NCI-H128 (cell line): ENCODE data around the gene COL10A1.

ENCODE experiments used
- DNase-seq: peaks from one replicate; lab custom pipeline; 2025; ENCODE audit not compliant: unreplicated experiment; lab: John Stamatoyannopoulos, UW

COL10A1 gene

DNA sequence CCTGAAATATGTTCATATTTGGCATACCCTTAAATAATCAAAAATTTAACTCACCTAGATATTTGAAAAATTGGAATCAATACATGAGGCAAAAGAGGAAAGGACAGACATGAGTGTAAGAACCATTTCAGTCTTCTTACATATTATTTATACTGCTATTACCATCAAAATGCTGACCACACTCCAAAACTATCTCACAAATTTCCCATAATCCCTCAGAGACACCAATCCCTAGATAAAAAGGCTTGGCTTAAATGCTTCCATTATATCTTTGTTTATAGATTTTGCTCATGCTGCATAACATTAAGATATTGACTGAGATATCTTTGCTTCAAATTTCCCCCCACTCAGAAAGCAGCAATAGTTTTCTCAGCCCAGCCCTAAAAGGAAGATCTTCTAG, 37.0 kb downstream of the COL10A1 start:
- DNase-seq: no peak

DNA sequence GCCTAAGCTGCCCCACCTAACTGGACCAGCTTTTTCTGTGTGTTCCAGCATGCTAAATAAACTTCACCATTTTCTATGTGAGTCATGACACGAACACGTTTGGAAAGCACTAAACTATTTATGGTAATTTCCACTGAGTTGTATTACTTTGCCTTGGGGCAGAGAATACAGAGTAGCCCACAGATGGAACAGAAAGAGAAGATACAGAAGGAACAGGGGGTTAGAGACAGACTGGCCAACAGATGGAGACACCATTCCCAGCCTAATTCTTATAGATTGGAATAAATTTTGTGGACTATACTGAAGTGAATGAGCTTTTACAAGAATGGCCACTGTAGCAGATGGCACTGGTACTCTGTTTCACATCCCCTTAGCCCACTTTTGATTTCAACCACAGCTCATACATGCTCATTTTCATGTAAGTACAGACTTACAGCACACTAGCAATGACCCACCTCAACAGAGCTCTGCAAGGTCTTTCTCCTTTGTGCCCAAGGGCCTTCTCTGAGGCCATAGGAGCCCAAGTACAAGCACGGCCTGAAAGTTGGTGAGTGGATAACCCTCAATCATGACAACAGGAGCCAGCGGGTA, 38.4 kb downstream of the COL10A1 start:
- no peak for DNase-seq

DNA sequence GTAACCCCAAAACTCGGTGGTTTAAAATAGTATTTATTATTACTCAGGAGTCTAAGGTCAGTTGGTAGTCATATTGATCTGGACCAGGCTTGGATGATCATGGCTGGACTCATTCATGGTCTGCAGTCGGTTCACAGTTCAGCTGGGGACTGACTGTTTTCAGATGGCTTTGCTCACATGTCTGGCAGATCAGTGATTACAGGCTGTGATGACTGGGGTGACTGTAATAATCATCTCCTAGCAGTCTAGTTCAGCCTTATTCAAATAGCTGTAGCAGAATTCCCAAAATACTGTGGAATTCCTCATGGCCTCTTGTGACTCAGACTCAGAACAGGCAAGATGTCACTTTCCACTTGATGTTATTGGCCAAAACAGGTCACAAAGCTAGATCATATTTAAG, 41.6 kb downstream of the COL10A1 start:
- DNase-seq: no peak

DNA sequence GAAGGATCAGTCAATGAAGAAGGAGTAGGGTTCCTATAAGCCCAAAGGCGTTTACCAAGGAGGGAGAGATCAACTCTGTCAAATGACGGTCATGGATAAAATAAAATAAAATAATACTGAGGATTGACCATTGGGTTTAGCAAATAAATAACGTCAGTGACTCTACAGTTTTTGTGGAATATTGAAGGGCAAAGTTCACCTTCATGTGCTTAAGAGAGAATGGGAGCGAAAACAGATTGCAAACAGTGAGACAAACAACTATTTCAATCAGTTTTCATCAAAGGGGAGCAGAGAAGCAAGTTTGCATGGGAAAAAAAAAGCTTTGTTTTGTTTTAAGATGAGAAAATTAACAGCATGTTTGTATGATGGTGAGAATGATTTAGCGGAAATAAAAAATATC, 42.9 kb downstream of the COL10A1 start:
- DNase-seq: no peak

DNA sequence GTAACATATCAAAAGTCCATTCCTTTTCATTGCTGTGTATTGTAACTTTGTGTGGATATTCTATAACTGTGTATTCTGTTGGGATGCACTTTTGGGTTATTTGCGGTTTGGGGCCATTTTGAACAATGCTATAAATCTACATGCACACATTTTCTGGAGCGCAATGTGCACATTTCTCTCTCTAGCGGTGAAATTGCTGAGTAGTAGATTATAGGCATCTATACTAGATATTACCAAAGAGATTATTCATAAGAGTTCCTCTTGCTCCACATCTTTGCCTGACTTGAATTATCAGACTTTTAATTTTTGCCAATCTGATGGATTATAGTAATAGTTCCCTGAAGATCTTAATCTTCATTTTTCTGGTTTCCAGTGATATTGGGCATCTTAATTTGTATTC, 47.0 kb downstream of the COL10A1 start:
- no peak for DNase-seq

DNA sequence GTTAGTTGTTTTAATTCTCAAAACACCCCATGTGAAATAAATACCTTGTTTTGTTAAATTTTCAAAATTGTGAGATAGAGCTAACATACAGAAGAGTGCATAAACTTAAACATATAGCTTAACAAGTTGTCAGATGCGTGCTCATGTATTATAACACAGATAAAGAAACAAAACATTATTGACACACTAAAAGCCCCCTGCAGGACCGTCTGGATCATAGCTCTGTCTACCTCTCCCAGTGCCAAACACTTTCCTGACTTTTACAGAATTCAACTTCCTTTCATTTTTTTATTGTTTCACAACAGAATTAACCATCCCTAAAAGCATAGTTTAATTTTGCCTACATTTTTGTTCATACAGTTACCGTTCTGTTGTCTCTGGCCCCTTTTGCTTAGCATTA, 47.4 kb downstream of the COL10A1 start:
- DNase-seq: no peak

DNA sequence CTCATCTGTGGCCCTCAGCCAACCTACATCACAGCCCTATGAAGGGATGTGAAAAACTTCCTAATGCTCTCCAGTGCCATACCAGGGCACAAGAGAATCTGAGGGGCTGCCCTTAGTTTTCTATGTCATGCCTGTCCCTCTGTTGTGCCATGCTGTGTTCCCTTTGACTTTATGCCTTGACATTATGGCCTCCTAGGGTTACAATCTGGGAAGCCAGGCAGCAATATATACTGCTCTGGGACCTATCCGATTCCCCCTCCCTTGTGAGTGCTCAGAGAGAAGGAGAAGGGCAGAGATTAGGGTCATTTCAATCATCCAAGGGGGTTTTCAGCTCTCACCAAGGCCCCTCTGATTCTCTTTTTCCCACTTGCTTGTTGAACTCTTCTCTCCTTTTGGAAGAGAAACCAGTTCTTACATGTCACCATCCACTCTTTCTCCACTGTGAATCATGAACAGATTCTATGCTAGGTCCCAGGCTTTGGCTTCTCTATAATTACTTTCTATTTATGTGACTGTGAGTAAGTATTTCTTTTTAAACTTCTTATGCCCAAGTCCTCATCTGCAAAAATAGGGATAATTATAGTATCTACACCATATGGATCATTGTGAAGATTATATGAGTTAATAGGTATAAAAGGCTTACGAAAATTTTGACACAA, 51.1 kb downstream of the COL10A1 start:
- DNase-seq: no peak

DNA sequence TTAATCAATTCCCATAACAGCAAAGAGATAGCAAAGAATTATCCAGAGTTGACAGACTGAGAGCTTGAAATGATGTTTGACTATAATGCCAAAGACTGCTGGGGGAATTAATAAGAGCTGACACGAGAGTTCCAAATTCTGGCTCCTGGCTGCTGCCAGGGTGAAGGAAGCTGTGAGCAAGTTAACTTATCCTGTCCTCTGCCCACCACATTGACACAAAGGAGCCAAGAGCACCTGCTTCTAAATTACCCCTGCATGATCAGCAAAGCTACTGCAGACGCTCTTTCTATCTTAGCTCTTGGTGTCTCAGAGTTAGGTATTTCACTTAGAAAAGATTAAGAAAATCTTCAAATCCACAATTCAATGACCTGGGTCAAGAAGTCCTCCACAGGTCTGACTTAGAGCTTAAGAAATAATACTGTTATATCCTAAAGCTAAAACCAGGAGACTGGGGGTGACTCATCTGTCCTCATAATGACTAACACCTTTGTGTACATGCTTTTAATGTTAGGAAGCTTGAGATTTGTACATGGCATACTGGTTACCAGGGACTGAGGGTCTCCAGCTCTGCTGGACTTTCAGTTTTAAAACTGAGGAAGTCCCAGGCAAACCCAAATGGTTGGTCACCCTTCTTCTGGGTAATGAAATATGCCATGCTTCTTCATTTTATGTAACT, 52.0 kb downstream of the COL10A1 start:
- DNase-seq: no peak

DNA sequence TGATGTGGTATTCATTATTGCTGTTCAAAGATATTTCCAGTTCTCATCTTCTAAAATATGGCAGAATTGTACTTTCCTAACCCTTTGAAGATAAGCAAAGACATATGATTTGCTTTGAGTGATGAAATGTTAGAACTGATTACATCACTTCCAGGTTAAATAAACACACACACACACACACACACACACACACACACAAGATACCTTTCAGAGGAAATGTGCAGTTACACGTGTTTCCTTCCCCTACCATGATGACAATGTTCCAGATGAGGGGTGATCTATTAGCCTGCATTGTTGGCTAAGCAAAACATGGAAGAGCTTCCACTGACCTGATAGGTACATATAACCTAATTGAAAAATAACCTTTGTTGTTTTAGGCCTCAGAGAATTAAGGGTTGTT, 53.6 kb downstream of the COL10A1 start:
- DNase-seq: no peak

DNA sequence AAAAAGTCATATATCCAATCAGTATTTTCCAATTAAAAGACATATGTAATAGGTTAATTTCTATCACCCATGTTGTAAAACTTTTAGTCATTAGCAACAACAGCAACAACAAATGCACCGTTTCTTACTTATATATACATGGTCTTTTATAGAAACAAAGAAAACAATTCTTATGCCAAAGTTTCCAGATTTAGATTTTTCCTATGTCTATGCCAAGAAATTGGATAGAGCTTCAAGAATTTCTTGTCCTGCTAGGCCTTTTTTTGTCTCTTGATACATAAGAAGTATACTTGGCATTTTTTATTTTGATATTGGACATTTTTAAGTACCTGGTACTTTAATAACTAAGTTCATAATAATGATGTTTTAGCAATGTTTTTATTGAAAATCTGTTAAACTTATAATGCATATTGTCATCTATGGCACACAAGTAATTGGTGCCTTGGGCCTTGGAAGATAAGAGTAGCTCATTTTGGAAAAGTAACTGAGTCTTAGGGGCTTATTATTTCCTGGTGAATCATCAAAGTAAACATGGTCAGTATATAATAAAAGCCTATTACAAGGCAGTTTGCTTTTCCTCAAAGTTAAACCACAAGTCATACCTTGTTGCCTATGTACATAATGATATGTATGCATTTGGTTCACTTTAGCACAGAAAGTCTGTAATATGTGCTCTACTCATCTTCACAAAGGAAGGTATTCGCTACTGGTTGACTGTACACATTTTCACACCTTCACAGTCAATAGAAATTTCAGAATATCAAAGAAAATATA, 55.1 kb downstream of the COL10A1 start:
- DNase-seq: no peak

DNA sequence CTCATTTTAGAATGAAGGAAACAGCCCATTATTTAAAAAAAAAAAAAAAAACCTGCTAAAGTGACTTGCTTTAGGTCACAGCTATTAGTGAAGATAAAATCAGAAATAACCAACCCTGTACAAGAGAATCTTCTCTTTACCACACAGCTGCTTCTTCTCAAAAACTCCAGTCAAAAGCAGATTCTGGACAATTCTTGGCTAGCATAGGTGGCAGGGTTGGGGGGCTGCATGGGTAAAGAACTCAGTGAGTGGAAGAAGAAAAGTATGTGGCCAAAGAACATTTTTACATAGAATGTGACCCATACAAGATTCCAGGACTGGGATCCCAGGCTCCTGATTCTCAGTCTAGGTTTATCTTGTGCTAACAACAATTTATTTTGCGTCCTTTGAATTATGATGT, 55.8 kb downstream of the COL10A1 start:
- no peak for DNase-seq
